Body of pancreas (tissue), 4 donors: Measurements from ENCODE around the gene MYCBP2. TPM values are rescaled to one million over a fixed set of nuclear protein-coding genes. Genes with fewer than 3 reads are reported as not detected.

Source experiments
- ATAC-seq: fragments of 150-250 bp; one replicate; pipeline ENCODE4 v1.9.1; 2016
- DNase-seq, 4 donors: peaks; one replicate each; pipeline ENCODE4 v3.0.0-alpha.2; 2019
- H3K27ac ChIP-seq, 4 donors: fragments of 200-600 bp; sonication (generic); 1 replicate in 3 of 4; 2 replicates in 1 of 4; pipeline versions ENCODE4 v1.5.1 to v1.6.1; 2016 to 2019; ENCODE audit warnings: mild to moderate bottlenecking in 1 of 4, mixed read lengths in 1 of 4, moderate library complexity in 1 of 4
- H3K27me3 ChIP-seq, 2 donors: fragments of 200-600 bp; sonication (generic); one replicate each; pipeline ENCODE4 v1.6.0; 2016; ENCODE audit warnings: mild to moderate bottlenecking in 1 of 2
- H3K36me3 ChIP-seq, 2 donors: fragments of 200-600 bp; sonication (generic); replicated peaks in 1 of 2; 2 replicates each; pipeline ENCODE4 v1.5.1; 2016; ENCODE audit warnings: low read depth in 2 of 2; ENCODE audit not compliant: insufficient read depth in 1 of 2
- H3K4me1 ChIP-seq: fragments of 200-600 bp; sonication (generic); one replicate; pipeline ENCODE4 v1.6.0; 2016
- H3K4me3 ChIP-seq, 2 donors: fragments of 200-600 bp; sonication (generic); 1 replicate in 1 of 2; 2 replicates in 1 of 2; pipeline ENCODE4 v1.5.1; 2016 to 2019
- H3K9me3 ChIP-seq, 3 donors: fragments of 200-600 bp; sonication (generic); 1 replicate in 2 of 3; 2 replicates in 1 of 3; pipeline ENCODE4 v1.5.1; 2016
- CTCF ChIP-seq, 7 experiments: fragments of 450-650 bp in 4 of 7; fragments of 200-600 bp in 3 of 7; sonication (generic) in 3 of 7; IDR thresholded peaks; one replicate each; pipeline ENCODE4 v1.5.1; 2016 to 2019; ENCODE audit warnings: antibody characterized with exemption in 7 of 7
- POLR2A ChIP-seq, 3 donors: fragments of 450-650 bp; IDR thresholded peaks; one replicate each; pipeline ENCODE4 v1.6.1; 2016; ENCODE audit warnings: antibody characterized with exemption in 3 of 3, mild to moderate bottlenecking in 2 of 3
- WGBS, 2 donors: methylation state at CpG; one replicate each; pipeline ENCODE4 v1.1.5; 2017; 5-methylcytosine and 5-hydroxymethylcytosine counted together
- intact Hi-C: fragments of 100-400 bp; cut with DNase I; formaldehyde crosslinking; loops from one replicate; pipeline ENCODE4 v1.15.1; 2023
- total RNA-seq, 2 donors: library from RNA; depleted of rRNA; stranded (reverse); fragments of >200 nt; gene quantifications; one replicate each; pipeline ENCODE4 v1.1.0, GENCODE V29; 2016

MYCBP2 gene
- total RNA-seq, 2 donors from 2014 or later = 85.9 to 127 TPM

- no peak for ATAC-seq
- 0% methylated on average over 4 of the region's 4 CpGs for WGBS, 2 donors
- intact Hi-C loops = no loop called here
Measured at GRCh38 chr13:77328819-77329132, 1.9 kb upstream of the MYCBP2 start.

DNA sequence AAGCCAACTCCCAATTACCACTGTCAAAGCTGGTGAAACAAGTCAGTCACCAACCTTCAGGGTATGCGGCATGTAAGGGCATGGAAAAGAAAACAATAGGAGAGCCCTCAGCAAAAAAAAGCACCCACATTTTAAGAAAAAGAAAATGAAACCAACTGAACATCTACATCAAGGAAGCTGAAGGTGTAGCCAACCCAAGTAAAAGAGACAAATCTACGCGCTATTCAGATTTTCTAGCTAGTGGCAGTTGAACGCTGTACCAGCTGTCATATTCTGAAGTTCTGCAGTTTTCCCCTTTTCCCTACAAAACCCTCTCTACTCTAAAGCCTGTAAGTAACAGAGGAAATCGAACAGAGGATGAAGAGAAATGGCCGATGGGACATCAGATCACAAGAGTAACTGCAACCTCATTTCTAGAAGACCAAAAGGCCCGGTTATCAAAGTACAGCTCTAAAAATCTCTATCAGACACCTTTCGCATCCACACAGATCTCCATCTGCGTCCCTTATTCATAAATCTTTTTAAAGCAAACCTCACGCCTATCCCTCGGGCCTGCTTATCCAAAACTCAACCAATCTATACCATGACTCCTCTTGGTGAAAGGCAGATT, 1.4 kb downstream of the MYCBP2 start:
- no peak for TF ChIP-seq POLR2A (IDR thresholded peaks at IDR 0.05)
- TF ChIP-seq CTCF (IDR thresholded peaks at IDR 0.05) = no peak
- Histone ChIP-seq H3K27me3 (no peaks in the 10 kb centered on the region), H3K4me3 (peak overlapping the region; percentile 81 to 95), H3K36me3 (no peaks in the 10 kb centered on the region), H3K4me1 (peaks cover 49% of the 10 kb centered on the region), H3K27ac (peak overlapping the region; percentile 60 to 89 (median 84)), H3K9me3 (no peaks in the 10 kb centered on the region)
- WGBS, 2 donors = 1 to 3% methylated on average over 11 of the region's 11 CpGs
- DNase-seq = no peak
- ATAC-seq = no peak
- intact Hi-C loops = no loop called here

More at GRCh38 chr13:77328819-77329132, 1.9 kb upstream of the MYCBP2 start:
- no peaks in the 10 kb centered on the region for H3K36me3 ChIP-seq
- peaks cover 38% of the 10 kb centered on the region for H3K4me1 ChIP-seq
- H3K9me3 ChIP-seq = no peaks in the 10 kb centered on the region
- no peak for TF ChIP-seq POLR2A (IDR thresholded peaks at IDR 0.05)
- TF ChIP-seq CTCF (IDR thresholded peaks at IDR 0.05) = no peak
- peak overlapping the region; percentile 66 to 89 (median 80) for H3K27ac ChIP-seq
- no peak for DNase-seq
- no peaks in the 10 kb centered on the region for H3K27me3 ChIP-seq
- H3K4me3 ChIP-seq = no peak overlapping the region

DNA sequence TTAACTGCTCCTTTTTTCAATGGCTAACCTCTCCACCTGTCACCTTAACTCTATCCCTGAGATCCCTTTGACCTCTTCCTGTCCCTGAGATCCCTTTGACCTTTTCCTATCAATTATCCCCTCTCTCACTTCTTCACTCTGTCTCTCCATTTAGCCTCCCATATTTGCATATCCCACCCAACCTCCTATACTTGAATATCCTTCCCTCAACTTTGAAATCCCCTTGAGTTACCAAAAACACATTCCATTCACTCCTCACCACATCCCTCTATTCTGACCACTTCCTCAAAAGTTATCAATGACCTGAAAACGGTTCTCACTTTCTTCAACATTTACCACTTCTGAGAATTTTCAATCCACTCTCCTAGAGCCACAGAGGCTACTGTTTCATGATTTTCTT, 3.0 kb downstream of the MYCBP2 start:
- TF ChIP-seq CTCF (IDR thresholded peaks at IDR 0.05) = no peak
- TF ChIP-seq POLR2A (IDR thresholded peaks at IDR 0.05) = no peak
- intact Hi-C loops = no loop called here
- no peak overlapping the region for H3K27ac ChIP-seq
- H3K4me3 ChIP-seq = no peak overlapping the region
- DNase-seq (no peak), ATAC-seq (no peak)
- whole genome bisulfite sequencing, 2 donors = 29 to 50% methylated on average over 1 of the region's 1 CpG
- no peaks in the 10 kb centered on the region for H3K27me3 ChIP-seq
- no peaks in the 10 kb centered on the region for H3K36me3 ChIP-seq
- peaks cover 57% of the 10 kb centered on the region for H3K4me1 ChIP-seq
- no peaks in the 10 kb centered on the region for H3K9me3 ChIP-seq

DNA sequence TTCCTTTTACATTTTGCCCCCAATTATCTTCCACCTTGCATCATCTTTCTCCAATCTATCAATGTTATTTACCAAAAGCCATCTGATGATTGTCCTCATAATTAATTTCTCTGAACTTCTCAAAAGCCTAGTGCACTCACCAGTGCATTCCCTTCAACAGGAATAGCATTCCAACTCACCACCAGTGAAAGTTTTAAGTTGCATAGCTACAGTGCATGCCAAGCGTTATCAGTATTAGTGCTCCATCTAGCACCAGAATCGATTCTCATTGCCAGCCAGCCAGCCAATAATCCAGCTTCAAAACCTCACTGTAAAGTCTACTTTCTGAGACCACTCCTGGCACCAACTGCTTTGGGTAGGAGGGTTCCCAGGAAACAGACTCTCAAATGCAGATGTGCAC, 7.4 kb downstream of the MYCBP2 start:
- Histone ChIP-seq H3K4me1 (peaks cover 38% of the 10 kb centered on the region), H3K36me3 (no peaks in the 10 kb centered on the region), H3K27ac (no peak overlapping the region), H3K27me3 (no peaks in the 10 kb centered on the region), H3K4me3 (no peak overlapping the region), H3K9me3 (no peaks in the 10 kb centered on the region)
- ATAC-seq = no peak
- intact Hi-C loops = no loop called here
- WGBS, 2 donors = 9 to 13% methylated on average over 2 of the region's 2 CpGs
- DNase-seq = no peak
- TF ChIP-seq POLR2A (IDR thresholded peaks at IDR 0.05) (no peak), CTCF (IDR thresholded peaks at IDR 0.05) (no peak)

GRCh38 chr13:77318741-77319140, 8.2 kb downstream of the MYCBP2 start:
- Histone ChIP-seq H3K9me3 (no peaks in the 10 kb centered on the region), H3K4me1 (peaks cover 30% of the 10 kb centered on the region), H3K4me3 (no peak overlapping the region), H3K36me3 (no peaks in the 10 kb centered on the region), H3K27me3 (no peaks in the 10 kb centered on the region), H3K27ac (no peak overlapping the region)
- no peak for DNase-seq
- 64 to 66% methylated on average over 2 of the region's 2 CpGs for WGBS, 2 donors
- TF ChIP-seq POLR2A (IDR thresholded peaks at IDR 0.05) (no peak), CTCF (IDR thresholded peaks at IDR 0.05) (no peak)
- ATAC-seq = no peak
- intact Hi-C loops = no loop called here
